Subcutaneous abdominal adipose tissue (tissue), 5 donors: Measurements from ENCODE around the gene ECT2.
A peak's percentile ranks its signal among the peaks of the same experiment; 100 is the strongest.
"Not testable (repeated sequence)": the region's sequence is repeated elsewhere in the genome, so short reads cannot be mapped to it uniquely, and the experiment has no call there.

ENCODE experiments used
- H3K27ac ChIP-seq: one replicate; pipeline ENCODE4 v1.7.0; 2013; ENCODE audit warnings: low read depth, mild to moderate bottlenecking, inconsistent platforms, low read length, moderate library complexity
- H3K27me3 ChIP-seq, 5 donors: one replicate each; pipeline ENCODE4 v1.7.0; 2013; ENCODE audit warnings: low read length in 5 of 5, inconsistent platforms in 1 of 5; ENCODE audit not compliant: control insufficient read depth in 5 of 5, insufficient read depth in 4 of 5
- H3K36me3 ChIP-seq, 5 donors: one replicate each; pipeline ENCODE4 v1.7.0; 2013; ENCODE audit warnings: low read length in 5 of 5; ENCODE audit not compliant: control insufficient read depth in 5 of 5, insufficient read depth in 5 of 5
- H3K4me1 ChIP-seq, 5 donors: one replicate each; pipeline ENCODE4 v1.7.0; 2013; ENCODE audit warnings: low read length in 5 of 5, mild to moderate bottlenecking in 3 of 5, moderate library complexity in 1 of 5; ENCODE audit not compliant: control insufficient read depth in 5 of 5, insufficient read depth in 5 of 5
- H3K4me3 ChIP-seq, 5 donors: one replicate each; pipeline ENCODE4 v1.7.0; 2013; ENCODE audit warnings: low read length in 5 of 5, low read depth in 1 of 5
- H3K9ac ChIP-seq, 5 donors: one replicate each; pipeline ENCODE4 v1.7.0; 2013; ENCODE audit warnings: low read length in 5 of 5, mild to moderate bottlenecking in 4 of 5, moderate library complexity in 3 of 5
- H3K9me3 ChIP-seq, 5 donors: one replicate each; pipeline ENCODE4 v1.7.0; 2013; ENCODE audit warnings: low read length in 5 of 5; ENCODE audit not compliant: control insufficient read depth in 5 of 5
- donor health status: healthy.
- donor health status: healthy.
- donor health status: healthy.
- donor health status: healthy.
- donor health status: healthy.

ECT2 gene

DNA sequence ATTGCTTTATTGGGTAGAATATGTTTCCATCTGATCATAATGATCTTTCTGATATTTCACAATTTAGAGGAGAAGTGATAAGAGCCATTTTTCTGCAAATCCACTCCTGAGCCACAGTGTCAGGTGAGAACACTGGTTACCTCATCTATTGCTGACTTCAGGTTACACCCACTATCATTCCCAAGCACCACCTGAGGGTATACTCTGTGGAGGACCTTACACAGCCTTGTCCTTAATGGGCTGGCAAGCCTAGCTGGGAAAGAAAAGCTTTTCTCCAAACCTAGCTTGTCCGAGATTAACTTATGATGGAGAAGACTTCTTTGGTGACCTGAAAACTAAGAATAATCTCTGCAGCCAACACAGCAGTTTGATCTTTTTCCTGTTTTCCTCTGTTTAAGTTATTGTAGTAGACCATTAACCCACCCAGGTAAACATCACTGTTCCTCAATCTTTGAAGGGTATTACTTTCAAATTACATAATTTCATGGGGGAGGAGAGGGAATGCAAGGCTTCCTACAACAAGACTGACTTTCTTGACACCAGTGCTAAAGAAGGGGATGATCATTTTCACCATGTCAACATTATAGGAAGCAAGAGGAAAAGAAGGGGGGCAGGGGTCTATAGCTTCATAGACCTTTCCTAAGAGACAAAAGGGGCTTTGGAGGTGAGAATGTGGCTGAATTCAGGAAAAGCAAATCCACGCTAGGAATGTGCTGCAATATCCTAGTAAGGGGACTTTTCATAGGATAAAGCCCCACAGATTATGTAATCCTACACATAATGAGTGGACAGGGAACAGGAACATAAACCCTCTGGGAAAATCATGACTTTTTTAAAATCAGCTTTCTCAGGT, 41.4 kb upstream of the ECT2 start:
- H3K36me3 ChIP-seq = no peaks in the 10 kb centered on the region
- no peak overlapping the region for H3K4me3 ChIP-seq
- no peak overlapping the region for H3K27ac ChIP-seq
- H3K9me3 ChIP-seq = no peaks in the 10 kb centered on the region
- H3K9ac ChIP-seq = no peak overlapping the region
- peaks cover 0 to 22% (median 17%) of the 10 kb centered on the region in 5 donors for H3K4me1 ChIP-seq
- no peaks in the 10 kb centered on the region for H3K27me3 ChIP-seq

DNA sequence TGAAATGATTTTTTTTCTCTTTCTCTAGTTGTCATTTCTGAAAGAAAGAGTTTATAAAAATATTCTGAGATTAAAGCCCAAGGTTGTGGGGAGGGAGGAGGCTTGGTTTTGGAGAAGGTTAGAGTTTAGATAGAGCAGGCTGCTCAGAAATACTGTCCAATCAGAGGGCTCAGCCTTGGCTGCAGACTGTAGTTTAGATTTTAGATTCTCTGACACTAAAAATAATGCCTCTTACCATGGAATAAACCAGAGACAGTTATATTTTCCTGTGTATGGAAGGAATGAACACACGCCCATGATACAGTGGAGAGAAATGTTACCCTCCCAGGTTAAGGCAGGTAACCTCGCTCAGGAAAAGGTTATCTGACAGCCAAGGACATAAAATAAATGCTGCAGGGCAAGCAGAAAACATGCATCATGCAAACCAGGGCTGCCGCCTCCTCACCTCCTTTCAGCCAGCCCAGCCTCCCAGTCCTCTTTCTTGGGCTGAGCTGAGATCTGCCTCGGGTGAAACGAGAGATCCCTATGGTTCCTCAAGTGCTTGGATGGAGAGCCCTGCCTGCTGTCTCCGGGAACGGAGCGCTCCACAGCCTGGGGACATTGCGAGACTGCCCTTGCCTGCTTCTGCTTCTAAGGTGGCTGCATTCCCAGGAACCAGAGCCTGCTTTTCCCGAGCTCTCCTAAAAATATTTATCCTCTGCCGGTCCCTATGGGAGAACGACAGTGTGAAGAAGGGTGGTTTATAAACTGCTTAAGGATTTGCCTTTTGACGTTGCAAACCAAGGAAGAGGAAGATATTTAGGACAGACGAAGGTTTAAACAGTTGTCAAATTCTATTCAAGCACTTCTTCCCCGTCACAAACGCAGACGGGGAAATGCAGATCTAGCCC, 40.5 kb upstream of the ECT2 start:
- Histone ChIP-seq H3K4me3 (peak overlapping the region; percentile 87 to 96 (median 94)), H3K27me3 (no peaks in the 10 kb centered on the region), H3K4me1 (peaks cover 0 to 22% (median 17%) of the 10 kb centered on the region in 5 donors), H3K36me3 (no peaks in the 10 kb centered on the region), H3K9me3 (no peaks in the 10 kb centered on the region), H3K9ac (peak overlapping the region; percentile 57 to 85 (median 65)), H3K27ac (peak overlapping the region; percentile 82)

DNA sequence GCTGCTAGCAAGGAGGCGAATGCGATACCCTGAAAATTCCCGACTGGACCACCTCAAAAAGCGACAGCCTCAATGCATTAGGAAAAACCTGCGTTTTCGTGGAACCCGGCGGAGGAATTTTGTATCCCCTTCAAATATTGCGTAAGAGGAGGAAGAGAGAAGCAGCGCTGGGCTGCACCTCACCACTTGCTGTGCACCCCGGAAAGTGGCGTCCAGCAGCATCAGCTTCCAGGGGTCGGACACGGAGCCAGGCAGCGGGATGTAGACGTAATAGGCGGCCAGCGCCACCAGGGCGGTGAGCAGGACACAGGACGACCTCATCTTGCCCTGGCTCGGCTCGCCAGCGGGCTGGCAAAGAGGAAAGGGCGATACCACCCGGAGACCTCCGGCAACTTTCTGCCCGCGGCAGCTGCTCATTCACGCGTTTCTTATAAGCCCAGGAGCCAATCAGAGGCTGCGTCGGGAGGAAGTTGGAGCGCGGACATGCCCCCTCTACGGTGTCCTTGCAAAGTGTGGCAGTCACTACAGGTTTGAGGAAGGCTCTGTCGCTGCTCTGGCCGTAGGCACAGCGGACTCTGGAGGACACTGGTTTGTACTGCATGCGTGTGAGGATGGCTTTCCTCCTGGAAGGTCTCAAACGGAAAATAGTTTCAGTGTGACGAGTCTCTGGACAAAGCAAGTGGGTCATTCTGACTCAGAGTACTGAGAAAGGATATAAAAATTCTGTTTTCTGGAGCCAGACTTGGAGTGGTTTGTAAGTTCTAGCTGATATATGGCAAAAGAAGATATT, 39.7 kb upstream of the ECT2 start, which contains the start of gene NCEH1:
TSS of gene NCEH1 (minus strand) at position 404 of the 790 bp plus-strand sequence. CDS start at position 321, 83 bp downstream.
- Histone ChIP-seq H3K4me1 (peaks cover 0 to 28% (median 17%) of the 10 kb centered on the region in 5 donors), H3K27ac (peak within 1 kb of the TSS; percentile 82), H3K27me3 (no peaks in the 10 kb centered on the region), H3K36me3 (no peaks in the 10 kb centered on the region), H3K4me3 (peak within 1 kb of the TSS; percentile 87 to 96 (median 94)), H3K9me3 (no peaks in the 10 kb centered on the region), H3K9ac (peak within 1 kb of the TSS; percentile 57 to 85 (median 65))

DNA sequence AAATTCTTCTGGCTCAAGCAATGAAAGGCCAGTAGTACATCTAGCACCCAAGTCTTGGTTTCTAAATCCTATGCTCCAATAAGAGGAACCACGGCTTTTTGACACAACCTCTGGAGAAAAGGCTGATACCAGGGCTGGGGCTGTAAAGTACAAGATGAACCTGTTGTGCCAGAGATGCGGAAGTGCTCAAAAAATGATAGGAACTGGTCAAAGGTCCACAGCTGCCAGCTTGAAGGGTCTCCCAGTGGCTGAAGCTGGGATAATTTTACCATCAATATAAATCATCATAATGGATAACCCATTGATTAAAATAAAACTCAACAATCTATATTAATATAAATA, 39.1 kb upstream of the ECT2 start:
- no peaks in the 10 kb centered on the region for H3K9me3 ChIP-seq
- peaks cover 0 to 28% (median 17%) of the 10 kb centered on the region in 5 donors for H3K4me1 ChIP-seq
- peak overlapping the region; percentile 87 to 96 (median 94) for H3K4me3 ChIP-seq
- H3K27ac ChIP-seq = peak overlapping the region; percentile 82
- peak overlapping the region in 4 of 5 donors; percentile 57 to 85 (median 74) for H3K9ac ChIP-seq
- no peaks in the 10 kb centered on the region for H3K27me3 ChIP-seq
- no peaks in the 10 kb centered on the region for H3K36me3 ChIP-seq

- no peak overlapping the region for H3K27ac ChIP-seq
- peaks cover 0 to 28% (median 17%) of the 10 kb centered on the region in 5 donors for H3K4me1 ChIP-seq
- H3K27me3 ChIP-seq = no peaks in the 10 kb centered on the region
- no peaks in the 10 kb centered on the region for H3K36me3 ChIP-seq
- H3K9ac ChIP-seq = no peak overlapping the region
- H3K9me3 ChIP-seq = no peaks in the 10 kb centered on the region
- no peak overlapping the region for H3K4me3 ChIP-seq
These were observed 37.2 kb upstream of the ECT2 start for GRCh38 chr3:172713316-172713715.

GRCh38 chr3:172716476-172716875, 34.0 kb upstream of the ECT2 start:
- H3K9me3 ChIP-seq = peaks cover 0 to 10% (median 4%) of the 10 kb centered on the region in 5 donors
- no peak overlapping the region for H3K9ac ChIP-seq
- no peak overlapping the region for H3K27ac ChIP-seq
- H3K4me3 ChIP-seq = no peak overlapping the region
- H3K27me3 ChIP-seq = no peaks in the 10 kb centered on the region
- peaks cover 0 to 7% (median 2%) of the 10 kb centered on the region in 5 donors for H3K4me1 ChIP-seq
- no peaks in the 10 kb centered on the region for H3K36me3 ChIP-seq

DNA sequence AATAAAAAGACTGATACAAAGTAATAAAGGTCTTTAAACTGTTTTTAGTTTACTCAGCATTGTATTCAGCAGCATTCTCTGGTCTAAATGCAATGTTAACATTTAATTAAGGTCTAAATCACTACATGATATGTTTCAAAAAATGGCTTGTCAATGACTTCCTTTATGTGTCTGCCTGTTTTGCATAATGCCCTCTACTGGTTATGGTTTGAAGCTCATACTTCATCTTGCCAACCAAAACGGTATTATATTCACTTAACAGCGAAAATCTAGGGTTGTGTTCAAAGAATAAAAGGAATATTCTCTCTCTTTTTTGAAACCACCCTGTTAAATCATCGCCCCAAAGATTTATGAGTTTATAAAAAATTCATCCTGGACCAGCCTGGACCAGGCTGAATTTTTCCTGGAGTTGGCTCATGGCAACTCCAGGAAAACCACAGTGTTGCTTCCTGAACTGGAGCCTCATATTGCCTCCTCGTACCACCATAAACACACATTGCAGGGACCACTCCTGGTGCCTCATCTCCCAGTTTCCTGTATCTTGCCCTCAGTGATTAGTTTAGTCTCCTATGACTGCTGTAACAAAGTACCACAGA, 32.9 kb upstream of the ECT2 start:
- H3K36me3 ChIP-seq = no peaks in the 10 kb centered on the region
- no peak overlapping the region for H3K9ac ChIP-seq
- H3K4me3 ChIP-seq = no peak overlapping the region
- H3K4me1 ChIP-seq = peaks cover 0 to 6% (median 0%) of the 10 kb centered on the region in 5 donors
- no peaks in the 10 kb centered on the region for H3K27me3 ChIP-seq
- H3K27ac ChIP-seq = no peak overlapping the region
- H3K9me3 ChIP-seq = peaks cover 0 to 10% (median 4%) of the 10 kb centered on the region in 5 donors

DNA sequence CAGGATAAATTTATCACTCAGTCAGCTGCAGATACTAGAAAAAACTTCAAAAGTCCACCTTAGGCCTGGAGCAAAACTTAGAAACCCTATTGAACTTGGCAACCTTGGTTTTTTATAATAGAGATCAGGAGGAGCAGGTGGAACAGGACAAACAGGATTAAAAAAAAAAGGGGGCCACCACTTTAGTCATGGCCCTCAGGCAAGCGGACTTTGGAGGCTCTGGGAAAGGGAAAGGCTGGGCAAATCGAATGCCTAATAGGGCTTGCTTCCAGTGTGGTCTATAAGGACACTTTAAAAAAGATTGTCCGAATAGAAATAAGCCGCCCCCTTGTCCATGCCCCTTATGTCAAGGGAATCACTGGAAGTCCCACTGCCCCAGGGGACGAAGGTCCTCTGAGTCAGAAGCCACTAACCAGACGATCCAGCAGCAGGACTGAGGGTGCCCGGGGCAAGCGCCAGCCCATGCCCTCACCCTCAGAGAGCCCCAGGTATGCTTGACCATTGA, 27.9 kb upstream of the ECT2 start:
- H3K4me3 ChIP-seq, H3K36me3 ChIP-seq, H3K9ac ChIP-seq, H3K27ac ChIP-seq, H3K4me1 ChIP-seq, H3K27me3 ChIP-seq: not testable (repeated sequence)
- H3K9me3 ChIP-seq = peaks cover 0 to 14% (median 6%) of the 10 kb centered on the region in 5 donors

- H3K36me3 ChIP-seq = no peaks in the 10 kb centered on the region
- H3K4me3 ChIP-seq = no peak overlapping the region
- peaks cover 0 to 5% (median 2%) of the 10 kb centered on the region in 5 donors for H3K9me3 ChIP-seq
- H3K27ac ChIP-seq = no peak overlapping the region
- H3K4me1 ChIP-seq = no peaks in the 10 kb centered on the region
- H3K27me3 ChIP-seq = no peaks in the 10 kb centered on the region
- H3K9ac ChIP-seq = no peak overlapping the region
These were observed 24.1 kb upstream of the ECT2 start for GRCh38 chr3:172726380-172726779.
